HEK293T (cell line): ENCODE measurements around the gene SLCO3A1.

Source experiments
- BHLHE40 ChIP-seq: fragments of 450-650 bp; IDR thresholded peaks from 2 replicates; pipeline ENCODE4 v1.6.1; 2016; ENCODE audit warnings: mild to moderate bottlenecking, moderate library complexity, borderline replicate concordance
- ELF4 ChIP-seq: fragments of 450-650 bp; IDR thresholded peaks from 2 replicates; pipeline ENCODE4 v1.6.1; 2017; ENCODE audit warnings: antibody characterized with exemption
- FOXA1 ChIP-seq: fragments of 450-650 bp; IDR thresholded peaks from 2 replicates; pipeline ENCODE4 v1.6.1; 2016; ENCODE audit warnings: mild to moderate bottlenecking
- FOXK2 ChIP-seq: fragments of 450-650 bp; IDR thresholded peaks from 2 replicates; pipeline ENCODE4 v1.6.1; 2016; ENCODE audit warnings: mild to moderate bottlenecking
- FOXM1 ChIP-seq: fragments of 450-650 bp; IDR thresholded peaks from 2 replicates; pipeline ENCODE4 v1.6.1; 2017; ENCODE audit warnings: mild to moderate bottlenecking, borderline replicate concordance
- L3MBTL2 ChIP-seq: fragments of 450-650 bp; conservative IDR thresholded peaks from 2 replicates; pipeline ENCODE4 v1.6.1; 2016; ENCODE audit warnings: mild to moderate bottlenecking
- NFRKB ChIP-seq: fragments of 450-650 bp; IDR thresholded peaks from 2 replicates; pipeline ENCODE4 v1.6.1; 2016; ENCODE audit warnings: mild to moderate bottlenecking, moderate library complexity
- PKNOX1 ChIP-seq: fragments of 450-650 bp; IDR thresholded peaks from 2 replicates; pipeline ENCODE4 v1.6.1; 2016
- SP1 ChIP-seq: fragments of 450-650 bp; IDR thresholded peaks from 2 replicates; pipeline ENCODE4 v1.6.1; 2017
- TARDBP ChIP-seq: fragments of 450-650 bp; IDR thresholded peaks from 2 replicates; pipeline ENCODE4 v1.6.1; 2016

- no peak for TF ChIP-seq TARDBP
- no peak for TF ChIP-seq ELF4
- TF ChIP-seq SP1, result no peak
- no peak for TF ChIP-seq FOXM1
- no peak for TF ChIP-seq L3MBTL2
- TF ChIP-seq FOXK2, result no peak
- no peak for TF ChIP-seq FOXA1
- TF ChIP-seq NFRKB, result no peak
- no peak for TF ChIP-seq PKNOX1
- no peak for TF ChIP-seq BHLHE40
These were observed 55.6 kb downstream of the SLCO3A1 start for GRCh38 chr15:91909111-91909510.
